ENCODE data around the gene NAA16. TPM values are rescaled to one million over a fixed set of nuclear protein-coding genes. Genes with fewer than 3 reads are reported as not detected.

NAA16 gene
- total RNA-seq, 4 donors from 2014 or later: 25.4 to 62.2 (median 46.5) TPM

DNA sequence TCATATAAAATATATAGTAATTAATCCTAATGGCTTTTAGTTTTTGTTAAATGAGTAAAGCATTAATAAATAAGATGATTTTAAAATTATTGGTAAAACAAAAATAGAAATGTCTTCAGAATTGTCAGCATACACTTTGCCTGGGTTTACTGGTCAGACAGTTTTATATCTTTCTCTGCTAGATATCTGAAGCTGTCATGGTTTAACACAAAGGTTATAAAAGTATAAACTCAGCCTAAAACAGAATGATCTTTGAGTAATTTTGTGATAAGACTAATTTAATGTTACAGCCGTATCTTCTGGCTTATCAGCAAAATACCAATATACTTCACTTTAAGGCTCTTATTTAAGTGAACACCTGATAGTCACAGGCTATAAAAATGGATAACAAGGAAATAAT lies 17.8 kb upstream of the NAA16 start:
- no peak overlapping the region for H3K4me3 ChIP-seq
- peaks cover 0 to 11% of the 10 kb centered on the region in 2 donors for H3K9me3 ChIP-seq
- no peaks in the 10 kb centered on the region for H3K27me3 ChIP-seq
- no peak for TF ChIP-seq POLR2A (IDR thresholded peaks at IDR 0.05)
- TF ChIP-seq, protein P1, sequence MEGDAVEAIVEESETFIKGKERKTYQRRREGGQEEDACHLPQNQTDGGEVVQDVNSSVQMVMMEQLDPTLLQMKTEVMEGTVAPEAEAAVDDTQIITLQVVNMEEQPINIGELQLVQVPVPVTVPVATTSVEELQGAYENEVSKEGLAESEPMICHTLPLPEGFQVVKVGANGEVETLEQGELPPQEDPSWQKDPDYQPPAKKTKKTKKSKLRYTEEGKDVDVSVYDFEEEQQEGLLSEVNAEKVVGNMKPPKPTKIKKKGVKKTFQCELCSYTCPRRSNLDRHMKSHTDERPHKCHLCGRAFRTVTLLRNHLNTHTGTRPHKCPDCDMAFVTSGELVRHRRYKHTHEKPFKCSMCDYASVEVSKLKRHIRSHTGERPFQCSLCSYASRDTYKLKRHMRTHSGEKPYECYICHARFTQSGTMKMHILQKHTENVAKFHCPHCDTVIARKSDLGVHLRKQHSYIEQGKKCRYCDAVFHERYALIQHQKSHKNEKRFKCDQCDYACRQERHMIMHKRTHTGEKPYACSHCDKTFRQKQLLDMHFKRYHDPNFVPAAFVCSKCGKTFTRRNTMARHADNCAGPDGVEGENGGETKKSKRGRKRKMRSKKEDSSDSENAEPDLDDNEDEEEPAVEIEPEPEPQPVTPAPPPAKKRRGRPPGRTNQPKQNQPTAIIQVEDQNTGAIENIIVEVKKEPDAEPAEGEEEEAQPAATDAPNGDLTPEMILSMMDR (IDR thresholded peaks at IDR 0.05): no peak
- DNase-seq: no peak
- H3K27ac ChIP-seq: no peak overlapping the region
- H3K4me1 ChIP-seq: no peaks in the 10 kb centered on the region
- H3K36me3 ChIP-seq: no peaks in the 10 kb centered on the region
- intact Hi-C loops (cut with DNase I; ENCODE audit: low total_unique reads): no loop called here

DNA sequence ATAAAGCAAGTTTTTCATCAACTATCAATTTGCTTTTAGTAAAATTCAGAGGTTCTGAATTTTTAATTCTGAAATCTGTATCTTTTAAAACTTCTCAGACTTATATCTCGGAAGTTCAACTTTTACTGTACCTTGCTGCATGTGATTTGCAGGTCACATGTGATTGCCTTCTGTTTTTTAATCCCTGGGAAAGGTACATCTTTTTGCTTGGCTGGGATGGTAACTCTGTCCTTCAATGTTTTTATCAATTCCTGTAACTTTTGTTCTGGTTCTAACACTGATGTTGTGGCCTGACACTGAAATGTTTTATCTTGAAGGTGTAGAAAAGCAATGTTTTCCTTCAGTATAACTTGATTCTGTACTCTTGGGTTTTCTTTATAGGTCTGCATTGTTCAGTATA lies 16.2 kb upstream of the NAA16 start:
- no peaks in the 10 kb centered on the region for H3K27me3 ChIP-seq
- DNase-seq: no peak
- no peaks in the 10 kb centered on the region for H3K36me3 ChIP-seq
- no peak overlapping the region for H3K4me3 ChIP-seq
- intact Hi-C loops (cut with DNase I; ENCODE audit: low total_unique reads): no loop called here
- TF ChIP-seq, protein P1 (IDR thresholded peaks at IDR 0.05): no peak
- no peak for TF ChIP-seq POLR2A (IDR thresholded peaks at IDR 0.05)
- no peak overlapping the region for H3K27ac ChIP-seq
- peaks cover 0 to 11% of the 10 kb centered on the region in 2 donors for H3K9me3 ChIP-seq
- no peaks in the 10 kb centered on the region for H3K4me1 ChIP-seq

DNA sequence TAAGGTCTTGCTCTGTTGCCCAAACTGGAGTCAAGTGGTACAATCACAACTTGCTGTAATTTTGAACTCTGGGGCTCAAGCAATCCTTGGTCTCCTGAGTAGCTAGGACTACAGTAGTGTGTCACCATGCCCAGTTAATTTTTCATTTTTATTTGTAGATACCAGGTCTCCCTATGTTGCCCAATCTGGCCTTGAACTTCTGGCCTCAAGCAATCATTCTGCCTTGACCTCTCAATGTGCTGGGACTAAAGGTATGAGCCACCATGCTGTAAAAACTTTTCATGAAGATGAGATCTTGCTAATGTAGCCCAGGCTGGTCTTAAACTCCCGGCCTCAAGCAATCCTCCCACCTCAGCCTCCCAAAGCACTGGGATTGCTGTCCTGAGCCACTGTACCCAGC lies 15.1 kb upstream of the NAA16 start:
- Histone ChIP-seq H3K27ac (no peak overlapping the region), H3K4me3 (no peak overlapping the region), H3K4me1 (no peaks in the 10 kb centered on the region), H3K36me3 (no peaks in the 10 kb centered on the region), H3K9me3 (peaks cover 0 to 11% of the 10 kb centered on the region in 2 donors), H3K27me3 (no peaks in the 10 kb centered on the region)
- intact Hi-C loops (cut with DNase I; ENCODE audit: low total_unique reads): no loop called here
- no peak for DNase-seq
- no peak for TF ChIP-seq POLR2A (IDR thresholded peaks at IDR 0.05)
- TF ChIP-seq, protein P1 (IDR thresholded peaks at IDR 0.05): no peak

DNA sequence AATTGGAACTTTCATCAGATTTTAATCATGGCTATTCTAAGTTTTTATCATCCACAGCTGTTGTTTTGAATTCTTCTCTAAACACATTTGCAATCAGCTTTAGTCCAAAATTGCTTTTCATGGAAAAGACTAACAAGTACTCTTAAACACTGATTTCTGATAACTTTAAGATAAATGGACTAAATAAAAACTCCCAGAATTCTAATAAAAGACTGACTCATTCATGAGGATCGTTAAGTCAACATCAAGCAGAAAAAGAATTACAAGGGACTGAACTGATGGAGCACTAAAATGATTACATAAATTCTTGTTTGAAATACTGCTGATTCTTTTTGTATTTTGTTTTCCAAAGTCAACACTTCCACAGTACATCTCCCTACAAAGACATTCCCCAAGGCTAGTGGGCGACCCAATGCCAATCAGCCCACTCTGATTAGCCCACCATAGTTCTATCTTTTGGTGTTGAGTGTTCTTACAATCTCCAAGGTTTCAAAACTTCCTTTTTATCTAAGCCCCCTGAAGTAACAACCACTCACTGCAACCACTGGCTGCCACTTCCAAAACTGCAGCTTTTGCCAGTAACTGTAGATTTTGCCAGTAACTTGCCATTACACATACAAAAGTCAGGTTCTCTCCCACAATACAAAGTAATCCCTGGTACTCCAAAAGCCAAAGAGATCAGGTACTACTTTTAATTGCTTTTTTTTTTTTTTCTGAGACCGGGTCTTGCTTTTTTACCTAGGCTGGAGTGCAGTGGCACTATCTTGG lies 14.0 kb upstream of the NAA16 start:
- no peaks in the 10 kb centered on the region for H3K27me3 ChIP-seq
- no peak overlapping the region for H3K27ac ChIP-seq
- intact Hi-C loops (cut with DNase I; ENCODE audit: low total_unique reads): no loop called here
- H3K36me3 ChIP-seq: no peaks in the 10 kb centered on the region
- peaks cover 0 to 9% of the 10 kb centered on the region in 2 donors for H3K9me3 ChIP-seq
- no peak for DNase-seq
- H3K4me3 ChIP-seq: no peak overlapping the region
- TF ChIP-seq POLR2A (IDR thresholded peaks at IDR 0.05): no peak
- TF ChIP-seq, protein P1 (IDR thresholded peaks at IDR 0.05): no peak
- no peaks in the 10 kb centered on the region for H3K4me1 ChIP-seq

DNA sequence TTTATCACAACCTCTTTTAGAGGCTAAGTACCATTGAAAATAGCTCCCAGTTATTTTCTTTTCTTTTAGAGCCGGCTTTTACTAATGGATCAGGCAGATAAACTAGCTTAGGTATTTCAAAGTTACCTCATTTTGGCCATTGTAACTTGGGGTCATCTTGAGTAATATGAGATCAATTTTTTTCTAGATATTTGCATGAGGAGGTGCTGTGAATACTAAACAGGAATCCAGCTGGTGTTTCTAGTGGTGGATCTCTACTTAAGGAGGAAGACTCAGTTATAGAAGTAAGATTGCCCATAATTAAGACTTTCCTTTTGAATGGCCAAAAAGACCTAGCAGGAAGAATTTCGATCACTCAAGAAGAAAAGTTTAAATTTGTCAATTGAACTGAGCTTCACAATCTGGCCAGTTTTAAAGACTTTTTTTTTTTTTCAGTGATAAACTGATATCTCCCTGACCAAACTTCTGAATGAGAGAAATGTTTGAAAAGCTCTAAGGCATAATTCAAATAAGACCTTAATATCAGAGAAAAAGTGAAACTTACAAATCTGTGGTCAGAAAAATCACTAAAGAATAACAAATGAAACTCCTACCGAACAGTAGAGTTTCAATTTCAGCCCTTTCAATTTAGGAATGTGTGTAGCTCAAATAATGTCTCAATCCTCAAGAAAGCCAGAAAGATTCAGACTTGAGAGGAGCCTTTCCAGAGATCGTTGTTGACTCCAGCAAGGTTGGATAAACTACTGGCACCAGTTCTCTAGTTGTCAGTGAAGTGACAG lies 11.6 kb upstream of the NAA16 start:
- TF ChIP-seq, protein P1 (IDR thresholded peaks at IDR 0.05): no peak
- Histone ChIP-seq H3K4me1 (no peaks in the 10 kb centered on the region), H3K27ac (no peak overlapping the region), H3K4me3 (no peak overlapping the region), H3K36me3 (no peaks in the 10 kb centered on the region), H3K9me3 (no peaks in the 10 kb centered on the region), H3K27me3 (no peaks in the 10 kb centered on the region)
- intact Hi-C loops (cut with DNase I; ENCODE audit: low total_unique reads): no loop called here
- DNase-seq: no peak

Measured in uterus (tissue), 4 donors.